Right renal pelvis (tissue), 4 donors: Measurements from ENCODE around the gene RBCK1. TPM values are rescaled to one million over a fixed set of nuclear protein-coding genes. Genes with fewer than 3 reads are reported as not detected.

Experiments used
- polyA plus RNA-seq, 4 donors: library from polyadenylated mRNA; unstranded; fragments of 120-200 nt; gene quantifications; one replicate each; pipeline ENCODE4 v1.2.1, GENCODE V29; 2013; ENCODE audit not compliant: insufficient read length in 4 of 4

The RBCK1 gene
- polyA plus RNA-seq, 4 donors: 74.1 to 89.0 (median 80.0) TPM

Other genes starting within 250 kb of the RBCK1 start
- not detected for gene DEFB128, start 218.6 kb upstream of the RBCK1 start, polyA plus RNA-seq
- gene DEFB129, start 181.0 kb upstream of the RBCK1 start, polyA plus RNA-seq: not detected
- gene DEFB132, start 150.6 kb upstream of the RBCK1 start, polyA plus RNA-seq: under 1 TPM in 2 of 4 donors, not detected in 2; 0.07 to 0.08 TPM
- 10 to 100 TPM; 33.1 to 39.6 (median 34.9) TPM for gene C20orf96, start 117.5 kb upstream of the RBCK1 start, polyA plus RNA-seq
- 10 to 100 TPM; 49.6 to 57.3 (median 52.0) TPM for gene ZCCHC3, start 110.7 kb upstream of the RBCK1 start, polyA plus RNA-seq
- gene SOX12, start 82.7 kb upstream of the RBCK1 start, polyA plus RNA-seq: 10 to 100 TPM; 30.7 to 37.2 (median 33.7) TPM
- gene NRSN2, start 61.2 kb upstream of the RBCK1 start, polyA plus RNA-seq: 10 to 100 TPM; 49.3 to 53.5 (median 51.6) TPM
- gene TRIB3, start 27.5 kb upstream of the RBCK1 start, polyA plus RNA-seq: 1 to 10 TPM; 3.2 to 5.5 (median 4.0) TPM
- gene TBC1D20, start 54.2 kb downstream of the RBCK1 start, polyA plus RNA-seq: 10 to 100 TPM; 30.5 to 37.1 (median 33.6) TPM
- gene CSNK2A1, start 135.5 kb downstream of the RBCK1 start, polyA plus RNA-seq: 100 to 1,000 TPM; 115 to 162 (median 154) TPM
- gene TCF15, start 202.0 kb downstream of the RBCK1 start, polyA plus RNA-seq: 1 to 10 TPM in 3 of 4 donors, under 1 TPM in 1; 0.69 to 1.8 (median 1.1) TPM
- 10 to 100 TPM; 12.4 to 15.5 (median 13.7) TPM for gene SRXN1, start 244.9 kb downstream of the RBCK1 start, polyA plus RNA-seq